Neural progenitor cell (in vitro differentiated cells): ENCODE results near the gene PRF1. TPM values are rescaled to one million over a fixed set of nuclear protein-coding genes. Genes with fewer than 3 reads are reported as not detected.

Source experiments
- DNase-seq: peaks from one replicate; pipeline ENCODE4 v3.0.0-alpha.2; 2016; ENCODE audit warnings: low spot score
- H2AFZ ChIP-seq: fragments of 200-600 bp; sonication (generic); replicated peaks from 2 replicates; pipeline ENCODE4 v1.6.1; 2016; ENCODE audit warnings: antibody characterized with exemption
- H3F3A ChIP-seq: fragments of 200-600 bp; sonication (generic); 2 replicates; pipeline ENCODE4 v1.6.1; 2016; ENCODE audit warnings: antibody characterized with exemption, low read depth
- H3K27ac ChIP-seq: fragments of 200-600 bp; sonication (generic); 2 replicates; pipeline ENCODE4 v1.5.1; 2016; ENCODE audit warnings: mild to moderate bottlenecking
- H3K27me3 ChIP-seq: fragments of 200-600 bp; sonication (generic); 2 replicates; pipeline ENCODE4 v1.6.1; 2016; ENCODE audit warnings: mild to moderate bottlenecking, moderate library complexity
- H3K36me3 ChIP-seq: fragments of 200-600 bp; sonication (generic); 2 replicates; pipeline ENCODE4 v1.5.1; 2016
- H3K4me1 ChIP-seq: fragments of 200-600 bp; sonication (generic); 2 replicates; pipeline ENCODE4 v1.6.1; 2016; ENCODE audit warnings: mixed run types
- H3K4me2 ChIP-seq: fragments of 200-600 bp; sonication (generic); 2 replicates; pipeline ENCODE4 v1.6.1; 2016
- H3K4me3 ChIP-seq: fragments of 200-600 bp; sonication (generic); 2 replicates; pipeline ENCODE4 v1.5.1; 2016
- H3K79me2 ChIP-seq: fragments of 200-600 bp; sonication (generic); 2 replicates; pipeline ENCODE4 v1.6.1; 2016; ENCODE audit warnings: low read depth
- H3K9ac ChIP-seq: fragments of 200-600 bp; sonication (generic); 2 replicates; pipeline ENCODE4 v1.6.1; 2016
- H3K9me3 ChIP-seq: fragments of 200-600 bp; sonication (generic); 2 replicates; pipeline ENCODE4 v1.5.1; 2016; ENCODE audit warnings: low read depth
- H4K20me1 ChIP-seq: fragments of 200-600 bp; sonication (generic); 2 replicates; pipeline ENCODE4 v1.6.1; 2016; ENCODE audit warnings: low read depth
- H3K27ac Mint-ChIP-seq: 3 replicates; pipeline ENCODE4 v1.8.0; 2021; ENCODE audit warnings: mixed read lengths
- H3K27me3 Mint-ChIP-seq: 2 replicates; pipeline ENCODE4 v1.8.0; 2022; ENCODE audit warnings: low read depth, mild to moderate bottlenecking, inconsistent platforms, moderate library complexity, mixed read lengths; ENCODE audit not compliant: insufficient read depth
- H3K36me3 Mint-ChIP-seq: 3 replicates; pipeline ENCODE4 v1.8.0; 2021; ENCODE audit warnings: mixed read lengths
- H3K4me1 Mint-ChIP-seq: 3 replicates; pipeline ENCODE4 v1.8.0; 2021; ENCODE audit warnings: mixed read lengths
- H3K4me3 Mint-ChIP-seq: 3 replicates; pipeline ENCODE4 v1.8.0; 2021; ENCODE audit warnings: mild to moderate bottlenecking, moderate library complexity, mixed read lengths
- H3K9me3 Mint-ChIP-seq: 3 replicates; pipeline ENCODE4 v1.8.0; 2020; ENCODE audit warnings: mixed read lengths
- EZH2 ChIP-seq: fragments of 200-600 bp; sonication (generic); IDR thresholded peaks from 2 replicates; pipeline ENCODE4 v1.6.1; 2017; ENCODE audit warnings: antibody characterized with exemption, mild to moderate bottlenecking, moderate library complexity
- EZH2phosphoT487 ChIP-seq: fragments of 200-600 bp; sonication (generic); IDR thresholded peaks from 2 replicates; pipeline ENCODE4 v1.6.1; 2017; ENCODE audit warnings: antibody characterized with exemption
- total RNA-seq: library from RNA; depleted of rRNA; stranded (reverse); fragments of >200 nt; gene quantifications from 2 replicates; pipeline ENCODE4 v1.2.3, GENCODE V29; 2015; ENCODE audit warnings: low replicate concordance
- TF ChIP-seq, protein P1 (sequence below): fragments of 200-600 bp; sonication (generic); IDR thresholded peaks from 2 replicates; pipeline ENCODE4 v1.5.1; 2017; ENCODE audit warnings: antibody characterized with exemption, mild to moderate bottlenecking

The PRF1 gene
- total RNA-seq, 1 donor from 2014 or later, result not detected

- Histone ChIP-seq H2AFZ (no peak overlapping the region), H3K4me1 (no peaks in the 10 kb centered on the region), H3K79me2 (no peaks in the 10 kb centered on the region), H3K27me3 (no peaks in the 10 kb centered on the region), H3K4me3 (no peak overlapping the region), H3F3A (no peaks in the 10 kb centered on the region), H3K9me3 (no peaks in the 10 kb centered on the region), H3K9ac (no peak overlapping the region), H3K4me2 (no peak overlapping the region), H3K36me3 (no peaks in the 10 kb centered on the region), H3K27ac (no peak overlapping the region), H4K20me1 (no peaks in the 10 kb centered on the region)
- no peaks in the 10 kb centered on the region for H3K27me3 Mint-ChIP-seq
- H3K9me3 Mint-ChIP-seq, result no peaks in the 10 kb centered on the region
- no peak overlapping the region for H3K27ac Mint-ChIP-seq
- TF ChIP-seq, protein P1, sequence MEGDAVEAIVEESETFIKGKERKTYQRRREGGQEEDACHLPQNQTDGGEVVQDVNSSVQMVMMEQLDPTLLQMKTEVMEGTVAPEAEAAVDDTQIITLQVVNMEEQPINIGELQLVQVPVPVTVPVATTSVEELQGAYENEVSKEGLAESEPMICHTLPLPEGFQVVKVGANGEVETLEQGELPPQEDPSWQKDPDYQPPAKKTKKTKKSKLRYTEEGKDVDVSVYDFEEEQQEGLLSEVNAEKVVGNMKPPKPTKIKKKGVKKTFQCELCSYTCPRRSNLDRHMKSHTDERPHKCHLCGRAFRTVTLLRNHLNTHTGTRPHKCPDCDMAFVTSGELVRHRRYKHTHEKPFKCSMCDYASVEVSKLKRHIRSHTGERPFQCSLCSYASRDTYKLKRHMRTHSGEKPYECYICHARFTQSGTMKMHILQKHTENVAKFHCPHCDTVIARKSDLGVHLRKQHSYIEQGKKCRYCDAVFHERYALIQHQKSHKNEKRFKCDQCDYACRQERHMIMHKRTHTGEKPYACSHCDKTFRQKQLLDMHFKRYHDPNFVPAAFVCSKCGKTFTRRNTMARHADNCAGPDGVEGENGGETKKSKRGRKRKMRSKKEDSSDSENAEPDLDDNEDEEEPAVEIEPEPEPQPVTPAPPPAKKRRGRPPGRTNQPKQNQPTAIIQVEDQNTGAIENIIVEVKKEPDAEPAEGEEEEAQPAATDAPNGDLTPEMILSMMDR, result no peak
- TF ChIP-seq EZH2 (no peak), EZH2phosphoT487 (no peak)
- DNase-seq, result no peak
- H3K4me3 Mint-ChIP-seq, result no peak overlapping the region
- H3K4me1 Mint-ChIP-seq, result peaks cover 8% of the 10 kb centered on the region
- no peaks in the 10 kb centered on the region for H3K36me3 Mint-ChIP-seq
Measured at GRCh38 chr10:70551971-70552422, 50.5 kb downstream of the PRF1 start.

DNA sequence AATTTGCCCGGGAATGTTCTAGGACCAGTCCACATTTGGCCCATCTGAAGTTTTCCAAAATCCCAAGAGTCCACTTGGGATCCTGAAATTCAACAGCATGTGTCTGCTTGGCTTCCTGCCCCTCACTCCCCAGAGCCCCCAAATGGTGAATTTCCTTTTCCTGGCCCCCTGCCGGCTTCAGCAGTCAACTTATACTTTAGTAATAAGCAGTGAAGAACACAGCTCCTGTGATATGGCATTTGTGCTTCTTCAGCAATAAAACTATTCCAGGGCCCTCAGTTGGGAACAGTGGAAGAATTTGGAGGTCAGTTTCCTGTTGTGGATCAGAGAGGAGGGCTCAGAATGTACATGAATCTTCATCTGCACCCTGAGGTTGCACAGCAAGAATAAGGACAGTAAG is 51.1 kb downstream of the PRF1 start:
- Histone ChIP-seq H3K4me1 (no peaks in the 10 kb centered on the region), H3K36me3 (no peaks in the 10 kb centered on the region), H3K9ac (no peak overlapping the region), H3K27me3 (no peaks in the 10 kb centered on the region), H3K27ac (no peak overlapping the region), H4K20me1 (no peaks in the 10 kb centered on the region), H3K4me3 (no peak overlapping the region), H3F3A (no peaks in the 10 kb centered on the region), H3K9me3 (no peaks in the 10 kb centered on the region), H2AFZ (no peak overlapping the region), H3K4me2 (no peak overlapping the region), H3K79me2 (no peaks in the 10 kb centered on the region)
- Mint-ChIP-seq H3K9me3 (no peaks in the 10 kb centered on the region), H3K36me3 (no peaks in the 10 kb centered on the region), H3K4me1 (peaks cover 8% of the 10 kb centered on the region), H3K27ac (no peak overlapping the region), H3K4me3 (no peak overlapping the region), H3K27me3 (no peaks in the 10 kb centered on the region)
- TF ChIP-seq EZH2, result no peak
- TF ChIP-seq, protein P1, result no peak
- no peak for DNase-seq

GRCh38 chr10:70550459-70550858 is 52.1 kb downstream of the PRF1 start:
- Histone ChIP-seq H4K20me1 (no peaks in the 10 kb centered on the region), H3K4me2 (no peak overlapping the region), H3K27ac (no peak overlapping the region), H3K27me3 (no peaks in the 10 kb centered on the region), H3K9ac (no peak overlapping the region), H3K9me3 (no peaks in the 10 kb centered on the region), H3K79me2 (no peaks in the 10 kb centered on the region), H3K4me3 (no peak overlapping the region), H3K36me3 (no peaks in the 10 kb centered on the region), H3K4me1 (no peaks in the 10 kb centered on the region), H2AFZ (no peak overlapping the region), H3F3A (no peaks in the 10 kb centered on the region)
- Mint-ChIP-seq H3K4me1 (peaks cover 8% of the 10 kb centered on the region), H3K27me3 (no peaks in the 10 kb centered on the region), H3K9me3 (no peaks in the 10 kb centered on the region), H3K4me3 (no peak overlapping the region), H3K27ac (no peak overlapping the region), H3K36me3 (no peaks in the 10 kb centered on the region)
- no peak for DNase-seq
- TF ChIP-seq, protein P1, result no peak
- TF ChIP-seq EZH2phosphoT487 (no peak), EZH2 (no peak)
